Brain microvascular endothelial cell (primary cell): Measurements from ENCODE around the gene GALNT12.
A peak's percentile ranks its signal among the peaks of the same experiment; 100 is the strongest.

Experiments used
- DNase-seq: peaks from one replicate; pipeline ENCODE4 v3.0.0-alpha.2; 2020
- H3K27ac ChIP-seq: fragments of 250-450 bp; sonication (Bioruptor Pico); 2 replicates; pipeline ENCODE4 v1.5.1; 2020; ENCODE audit warnings: mild to moderate bottlenecking, moderate library complexity
- H3K27me3 ChIP-seq: fragments of 250-450 bp; sonication (Bioruptor Pico); replicated peaks from 2 replicates; pipeline ENCODE4 v1.5.1; 2020; ENCODE audit warnings: mild to moderate bottlenecking
- H3K36me3 ChIP-seq: fragments of 250-450 bp; sonication (Bioruptor Pico); replicated peaks from 2 replicates; pipeline ENCODE4 v1.5.1; 2020; ENCODE audit warnings: mild to moderate bottlenecking
- H3K4me3 ChIP-seq: 2 replicates; pipeline ENCODE4 v1.5.1; 2011; ENCODE audit warnings: low read depth, mild to moderate bottlenecking, control low read depth, low read length, moderate library complexity
- CTCF ChIP-seq: IDR thresholded peaks from 2 replicates; pipeline ENCODE4 v1.5.1; 2011; ENCODE audit warnings: low read depth, mild to moderate bottlenecking, moderate library complexity, low read length, control low read depth, inconsistent platforms; ENCODE audit errors: missing control alignments
- in situ Hi-C: cut with HindIII; loops from 2 replicates; pipeline ENCODE4 v1.10.0; 2017; ENCODE audit warnings: low sequenced_read_pairs, low pct_ligation_motif_present

Gene GALNT12

GRCh38 chr9:98772364-98773155 is 34.9 kb upstream of the GALNT12 start:
- peaks cover 8% of the 10 kb centered on the region for H3K36me3 ChIP-seq
- no peaks in the 10 kb centered on the region for H3K27me3 ChIP-seq
- no peak for DNase-seq
- no peak overlapping the region for H3K27ac ChIP-seq
- TF ChIP-seq CTCF, result no peak
- in situ Hi-C loops, result no loop called here
- H3K4me3 ChIP-seq, result no peak overlapping the region

DNA sequence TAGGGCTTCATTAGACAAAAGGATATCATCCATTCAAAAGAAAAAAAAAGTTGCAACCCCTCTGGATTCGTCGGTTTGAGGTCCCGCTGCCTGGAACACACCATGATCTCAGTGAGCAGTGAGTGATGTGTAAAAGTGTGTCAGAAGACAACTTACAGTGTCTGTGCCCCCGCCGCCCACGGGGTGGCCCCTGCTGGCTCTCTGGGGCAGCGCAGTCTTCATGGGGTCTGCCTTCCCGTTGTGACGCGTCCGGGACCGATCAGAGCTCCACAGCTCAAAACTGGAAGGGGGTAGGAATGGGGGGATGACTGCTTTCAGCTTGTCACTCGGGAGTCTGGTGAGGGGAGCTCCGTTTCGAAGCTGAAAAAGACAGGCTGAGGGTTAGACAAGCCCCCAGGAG is 33.7 kb upstream of the GALNT12 start:
- DNase-seq, result no peak
- Histone ChIP-seq H3K36me3 (peaks cover 8% of the 10 kb centered on the region), H3K27me3 (no peaks in the 10 kb centered on the region), H3K4me3 (no peak overlapping the region), H3K27ac (no peak overlapping the region)
- TF ChIP-seq CTCF, result peak; percentile 9
- in situ Hi-C loops, result no loop called here

- Histone ChIP-seq H3K36me3 (peaks cover 5% of the 10 kb centered on the region), H3K4me3 (no peak overlapping the region), H3K27me3 (no peaks in the 10 kb centered on the region), H3K27ac (no peak overlapping the region)
- peak; percentile 81 for TF ChIP-seq CTCF
- in situ Hi-C loops, result no loop called here
- DNase-seq, result no peak
Observed at GRCh38 chr9:98774746-98775145, 32.7 kb upstream of the GALNT12 start.

DNA sequence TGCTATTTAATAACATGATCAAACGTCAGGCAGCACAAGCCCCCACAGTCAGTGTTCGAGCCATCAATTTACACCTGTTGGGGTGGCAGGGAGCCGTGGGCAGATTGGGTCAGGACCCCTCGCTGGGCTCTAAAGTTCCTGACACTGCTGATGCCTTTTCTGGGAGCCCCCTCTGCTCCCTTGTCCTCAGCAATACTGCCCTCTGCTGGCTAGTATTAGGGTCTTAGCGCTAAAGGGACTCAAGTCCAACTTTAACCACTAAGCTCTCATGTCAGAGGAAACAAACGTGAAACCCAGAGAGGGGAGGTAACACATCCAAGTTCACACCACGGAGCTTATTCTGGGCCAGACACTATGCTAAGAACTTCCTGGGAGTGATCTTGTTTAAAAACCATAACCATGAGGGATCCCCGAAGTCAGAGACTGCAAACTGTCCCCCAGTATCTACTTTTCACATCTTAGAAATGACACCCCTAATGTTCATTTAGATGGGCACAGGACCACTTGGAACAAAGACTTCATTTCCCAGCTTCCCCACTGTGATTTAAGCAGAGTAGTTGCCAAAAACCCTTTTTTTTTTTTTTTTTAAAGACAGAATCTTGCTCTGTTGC is 31.5 kb upstream of the GALNT12 start:
- in situ Hi-C loops, result no loop called here
- TF ChIP-seq CTCF, result peak; percentile 92
- no peaks in the 10 kb centered on the region for H3K27me3 ChIP-seq

GRCh38 chr9:98777618-98778017 is 29.9 kb upstream of the GALNT12 start:
- Histone ChIP-seq H3K27ac (no peak overlapping the region), H3K27me3 (no peaks in the 10 kb centered on the region), H3K36me3 (peaks cover 5% of the 10 kb centered on the region), H3K4me3 (no peak overlapping the region)
- no peak for TF ChIP-seq CTCF
- DNase-seq, result no peak
- in situ Hi-C loops, result no loop called here

More for the DNA sequence above, 31.5 kb upstream of the GALNT12 start:
- Histone ChIP-seq H3K27ac (no peak overlapping the region), H3K36me3 (peaks cover 5% of the 10 kb centered on the region), H3K4me3 (no peak overlapping the region)
- DNase-seq, result peak; percentile 62
